ENCODE data around the gene CXorf58.
"Not testable (repeated sequence)": the region's sequence is repeated elsewhere in the genome, so short reads cannot be mapped to it uniquely, and the experiment has no call there.

CXorf58 gene

GRCh38 chrX:23907498-23908218 is at the start of gene CXorf58, which contains the start of gene APOO:
TSS of gene CXorf58 (plus strand) at chrX:23908006. CDS start at chrX:23910303, 2,297 bp downstream.
TSS of gene APOO (minus strand) at chrX:23907938. CDS start at chrX:23907702, 236 bp downstream.
- peak; percentile 90 for DNase-seq (ENCODE audit: low spot score)

GRCh38 chrX:23859238-23859637 is 48.6 kb upstream of the CXorf58 start:
- not testable (repeated sequence) for DNase-seq (ENCODE audit: low spot score)

GRCh38 chrX:23861215-23861896 is 46.5 kb upstream of the CXorf58 start:
- no peak for DNase-seq (ENCODE audit: low spot score)

- DNase-seq (ENCODE audit: low spot score): not testable (repeated sequence)
Observed at GRCh38 chrX:23861952-23862351, 45.9 kb upstream of the CXorf58 start.

- DNase-seq (ENCODE audit: low spot score): no peak
Observed at GRCh38 chrX:23864742-23865326, 43.0 kb upstream of the CXorf58 start.

- DNase-seq (ENCODE audit: low spot score): no peak
Observed at GRCh38 chrX:23870041-23870440, 37.8 kb upstream of the CXorf58 start.

- no peak for DNase-seq (ENCODE audit: low spot score)
Observed at GRCh38 chrX:23871905-23872546, 35.8 kb upstream of the CXorf58 start.

- DNase-seq (ENCODE audit: low spot score): no peak
Observed at GRCh38 chrX:23879380-23880090, 28.3 kb upstream of the CXorf58 start.

- DNase-seq (ENCODE audit: low spot score): peak; percentile 75
Observed at GRCh38 chrX:23883737-23884354, 24.0 kb upstream of the CXorf58 start.

- no peak for DNase-seq (ENCODE audit: low spot score)
Observed at GRCh38 chrX:23884427-23885024, 23.3 kb upstream of the CXorf58 start.

GRCh38 chrX:23885803-23886202 is 22.0 kb upstream of the CXorf58 start:
- DNase-seq (ENCODE audit: low spot score): no peak

- no peak for DNase-seq (ENCODE audit: low spot score)
Observed at GRCh38 chrX:23887451-23887850, 20.4 kb upstream of the CXorf58 start.

GRCh38 chrX:23887918-23888317 is 19.9 kb upstream of the CXorf58 start:
- no peak for DNase-seq (ENCODE audit: low spot score)

- no peak for DNase-seq (ENCODE audit: low spot score)
Observed at GRCh38 chrX:23888887-23889501, 18.8 kb upstream of the CXorf58 start.

- DNase-seq (ENCODE audit: low spot score): no peak
Observed at GRCh38 chrX:23890933-23891332, 16.9 kb upstream of the CXorf58 start.

GRCh38 chrX:23894993-23895392 is 12.8 kb upstream of the CXorf58 start:
- not testable (repeated sequence) for DNase-seq (ENCODE audit: low spot score)

- not testable (repeated sequence) for DNase-seq (ENCODE audit: low spot score)
Observed at GRCh38 chrX:23896539-23896938, 11.3 kb upstream of the CXorf58 start.

GRCh38 chrX:23896981-23897380 is 10.8 kb upstream of the CXorf58 start:
- DNase-seq (ENCODE audit: low spot score): no peak

- no peak for DNase-seq (ENCODE audit: low spot score)
Observed at GRCh38 chrX:23898412-23898959, 9.3 kb upstream of the CXorf58 start.

GRCh38 chrX:23900220-23900797 is 7.5 kb upstream of the CXorf58 start:
- no peak for DNase-seq (ENCODE audit: low spot score)

Measured in LoVo (cell line).